Esophagus (tissue), 2 donors: ENCODE data around the gene LRRC14B. TPM values are rescaled to one million over a fixed set of nuclear protein-coding genes. Genes with fewer than 3 reads are reported as not detected.

Experiments used
- H3K27ac ChIP-seq, 2 donors: one replicate each; pipeline ENCODE4 v1.5.1; 2013; ENCODE audit warnings: low read depth in 2 of 2, mild to moderate bottlenecking in 2 of 2, inconsistent platforms in 1 of 2, low read length in 1 of 2, moderate library complexity in 1 of 2
- H3K27me3 ChIP-seq, 2 donors: one replicate each; pipeline ENCODE4 v1.6.1; 2013; ENCODE audit warnings: low read length in 2 of 2, control low read depth in 1 of 2, mild to moderate bottlenecking in 1 of 2; ENCODE audit not compliant: insufficient read depth in 2 of 2, control insufficient read depth in 1 of 2
- H3K36me3 ChIP-seq, 2 donors: one replicate each; pipeline ENCODE4 v1.6.1; 2013; ENCODE audit warnings: low read length in 1 of 2; ENCODE audit not compliant: control insufficient read depth in 2 of 2, insufficient read depth in 2 of 2
- H3K4me1 ChIP-seq, 2 donors: one replicate each; pipeline ENCODE4 v1.6.1; 2013; ENCODE audit warnings: low read length in 1 of 2; ENCODE audit not compliant: control insufficient read depth in 2 of 2, insufficient read depth in 2 of 2
- H3K4me3 ChIP-seq, 2 donors: one replicate each; pipeline ENCODE4 v1.5.1; 2013; ENCODE audit warnings: low read length in 2 of 2, mild to moderate bottlenecking in 2 of 2, low read depth in 1 of 2, moderate library complexity in 1 of 2
- H3K9me3 ChIP-seq, 2 donors: one replicate each; pipeline ENCODE4 v1.6.1; 2013; ENCODE audit warnings: mild to moderate bottlenecking in 2 of 2, low read depth in 1 of 2, low read length in 1 of 2, moderate library complexity in 1 of 2; ENCODE audit not compliant: control insufficient read depth in 2 of 2, insufficient read depth in 1 of 2
- WGBS, 2 donors: extraction: QIAGEN DNeasy Blood & Tissue Kit; methylation state at CpG; one replicate each; pipeline ENCODE4 v1.1.7; 2013; 5-methylcytosine and 5-hydroxymethylcytosine counted together
- polyA plus RNA-seq, 2 donors: library from polyadenylated mRNA; stranded (reverse); fragments of 200-250 nt; gene quantifications; one replicate each; pipeline ENCODE4 v1.2.3, GENCODE V29; 2013
- donor health status: healthy with polysubstance abuse.
- donor health status: Bipolar disorder and iron deficiency.

LRRC14B gene
- polyA plus RNA-seq = under 1 TPM in 1 of 2 donors, not detected in 1; 0.02 TPM

GRCh38 chr5:191036-191948 lies at the start of gene LRRC14B:
Gene LRRC14B (plus strand): TSS chr5:191495. CDS start chr5:191539, 44 bp downstream.
- H3K27ac ChIP-seq = no peak within 1 kb of the TSS

GRCh38 chr5:141761-142160 lies 49.5 kb upstream of the LRRC14B start:
- 84 to 87% methylated on average over 12 of the region's 12 CpGs for WGBS, 2 donors
- H3K27me3 ChIP-seq = no peaks in the 10 kb centered on the region
- no peaks in the 10 kb centered on the region for H3K36me3 ChIP-seq
- no peaks in the 10 kb centered on the region for H3K4me1 ChIP-seq
- H3K4me3 ChIP-seq = no peak overlapping the region
- peaks cover 6% of the 10 kb centered on the region in 2 donors for H3K9me3 ChIP-seq
- H3K27ac ChIP-seq = no peak overlapping the region

More at GRCh38 chr5:191036-191948, at the start of gene LRRC14B:
- peaks cover 4 to 12% of the 10 kb centered on the region in 2 donors for H3K4me1 ChIP-seq
- no peaks in the 10 kb centered on the region for H3K27me3 ChIP-seq
- no peaks in the 10 kb centered on the region for H3K9me3 ChIP-seq
- H3K4me3 ChIP-seq = peak within 1 kb of the TSS in 1 of 2 donors; percentile 7
- 14 to 16% methylated on average over 54 to 56 of the region's 56 CpGs for WGBS, 2 donors
- no peaks in the 10 kb centered on the region for H3K36me3 ChIP-seq

GRCh38 chr5:142246-142810 lies 49.0 kb upstream of the LRRC14B start:
- no peaks in the 10 kb centered on the region for H3K36me3 ChIP-seq
- H3K4me3 ChIP-seq = no peak overlapping the region
- WGBS, 2 donors = 93% methylated on average over 18 of the region's 18 CpGs
- peaks cover 11 to 12% of the 10 kb centered on the region in 2 donors for H3K9me3 ChIP-seq
- H3K27ac ChIP-seq = no peak overlapping the region
- no peaks in the 10 kb centered on the region for H3K4me1 ChIP-seq
- no peaks in the 10 kb centered on the region for H3K27me3 ChIP-seq

- Histone ChIP-seq H3K4me1 (no peaks in the 10 kb centered on the region), H3K9me3 (peaks cover 11 to 12% of the 10 kb centered on the region in 2 donors), H3K27me3 (no peaks in the 10 kb centered on the region), H3K27ac (no peak overlapping the region), H3K36me3 (no peaks in the 10 kb centered on the region), H3K4me3 (no peak overlapping the region)
- WGBS, 2 donors = 81 to 91% methylated on average over 17 of the region's 17 CpGs
These were observed 48.3 kb upstream of the LRRC14B start for GRCh38 chr5:143041-143440.

- H3K36me3 ChIP-seq = no peaks in the 10 kb centered on the region
- H3K4me1 ChIP-seq = no peaks in the 10 kb centered on the region
- no peak overlapping the region for H3K4me3 ChIP-seq
- WGBS, 2 donors = 87 to 94% methylated on average over 8 of the region's 8 CpGs
- peaks cover 11 to 12% of the 10 kb centered on the region in 2 donors for H3K9me3 ChIP-seq
- H3K27me3 ChIP-seq = no peaks in the 10 kb centered on the region
- no peak overlapping the region for H3K27ac ChIP-seq
These were observed 46.4 kb upstream of the LRRC14B start for GRCh38 chr5:144941-145340.

GRCh38 chr5:145585-146323 lies 45.5 kb upstream of the LRRC14B start:
- Histone ChIP-seq H3K27ac (no peak overlapping the region), H3K9me3 (peaks cover 11 to 12% of the 10 kb centered on the region in 2 donors), H3K36me3 (no peaks in the 10 kb centered on the region), H3K27me3 (no peaks in the 10 kb centered on the region), H3K4me1 (no peaks in the 10 kb centered on the region), H3K4me3 (no peak overlapping the region)
- WGBS, 2 donors = 80 to 91% methylated on average over 7 of the region's 7 CpGs

- WGBS, 2 donors = 96 to 97% methylated on average over 1 of the region's 1 CpG
These were observed 43.5 kb upstream of the LRRC14B start for GRCh38 chr5:147751-148150.

GRCh38 chr5:149745-150485 lies 41.4 kb upstream of the LRRC14B start:
- Histone ChIP-seq H3K9me3 (peaks cover 11 to 12% of the 10 kb centered on the region in 2 donors), H3K36me3 (no peaks in the 10 kb centered on the region), H3K4me3 (no peak overlapping the region), H3K4me1 (no peaks in the 10 kb centered on the region), H3K27me3 (no peaks in the 10 kb centered on the region), H3K27ac (no peak overlapping the region)
- 52 to 63% methylated on average over 6 of the region's 6 CpGs for WGBS, 2 donors

More at GRCh38 chr5:147751-148150, 43.5 kb upstream of the LRRC14B start:
- Histone ChIP-seq H3K27ac (no peak overlapping the region), H3K4me3 (no peak overlapping the region), H3K27me3 (no peaks in the 10 kb centered on the region), H3K9me3 (peaks cover 11 to 12% of the 10 kb centered on the region in 2 donors), H3K36me3 (no peaks in the 10 kb centered on the region), H3K4me1 (no peaks in the 10 kb centered on the region)

- WGBS, 2 donors = 84 to 86% methylated on average over 4 of the region's 4 CpGs
- Histone ChIP-seq H3K36me3 (no peaks in the 10 kb centered on the region), H3K4me3 (no peak overlapping the region)
These were observed 40.5 kb upstream of the LRRC14B start for GRCh38 chr5:150746-151145.

More at GRCh38 chr5:150746-151145, 40.5 kb upstream of the LRRC14B start:
- H3K27me3 ChIP-seq = no peaks in the 10 kb centered on the region
- no peak overlapping the region for H3K27ac ChIP-seq
- no peaks in the 10 kb centered on the region for H3K4me1 ChIP-seq
- H3K9me3 ChIP-seq = peaks cover 11 to 12% of the 10 kb centered on the region in 2 donors
